Esophagus squamous epithelium (tissue), 4 donors: ENCODE data around the gene UCP1.

ENCODE experiments used
- POLR2A ChIP-seq, 4 donors: fragments of 450-650 bp; IDR thresholded peaks; one replicate each; pipeline ENCODE4 v1.6.1; 2017; ENCODE audit warnings: antibody characterized with exemption in 4 of 4, mild to moderate bottlenecking in 4 of 4, moderate library complexity in 3 of 4
- TF ChIP-seq, protein P1 (sequence below), 6 experiments: fragments of 450-650 bp in 4 of 6; fragments of 200-600 bp in 2 of 6; sonication (generic) in 2 of 6; IDR thresholded peaks; one replicate each; pipeline ENCODE4 v1.5.1; 2016 to 2019; ENCODE audit warnings: antibody characterized with exemption in 6 of 6, mild to moderate bottlenecking in 4 of 6, moderate library complexity in 4 of 6

DNA sequence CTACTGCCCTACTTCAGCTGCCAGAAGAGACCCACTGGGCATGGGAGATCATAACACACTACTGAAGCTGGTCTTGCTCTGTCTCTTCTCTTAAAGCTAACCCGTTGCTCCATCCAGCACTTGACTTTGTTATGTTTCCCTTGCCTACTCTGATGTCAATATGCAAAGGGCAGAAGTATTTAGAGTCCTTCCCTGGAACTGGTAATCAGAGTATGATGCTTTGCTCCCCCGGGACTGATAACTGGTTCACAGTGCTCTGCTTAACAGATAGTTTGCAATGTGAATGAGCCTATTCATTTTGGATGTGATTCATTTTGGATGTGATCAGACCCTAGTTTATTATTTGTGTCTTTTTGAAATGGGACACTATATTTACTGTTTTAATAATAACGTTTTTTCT is 12.3 kb upstream of the UCP1 start:
- no peak for TF ChIP-seq POLR2A (IDR thresholded peaks at IDR 0.05)
- TF ChIP-seq, protein P1, sequence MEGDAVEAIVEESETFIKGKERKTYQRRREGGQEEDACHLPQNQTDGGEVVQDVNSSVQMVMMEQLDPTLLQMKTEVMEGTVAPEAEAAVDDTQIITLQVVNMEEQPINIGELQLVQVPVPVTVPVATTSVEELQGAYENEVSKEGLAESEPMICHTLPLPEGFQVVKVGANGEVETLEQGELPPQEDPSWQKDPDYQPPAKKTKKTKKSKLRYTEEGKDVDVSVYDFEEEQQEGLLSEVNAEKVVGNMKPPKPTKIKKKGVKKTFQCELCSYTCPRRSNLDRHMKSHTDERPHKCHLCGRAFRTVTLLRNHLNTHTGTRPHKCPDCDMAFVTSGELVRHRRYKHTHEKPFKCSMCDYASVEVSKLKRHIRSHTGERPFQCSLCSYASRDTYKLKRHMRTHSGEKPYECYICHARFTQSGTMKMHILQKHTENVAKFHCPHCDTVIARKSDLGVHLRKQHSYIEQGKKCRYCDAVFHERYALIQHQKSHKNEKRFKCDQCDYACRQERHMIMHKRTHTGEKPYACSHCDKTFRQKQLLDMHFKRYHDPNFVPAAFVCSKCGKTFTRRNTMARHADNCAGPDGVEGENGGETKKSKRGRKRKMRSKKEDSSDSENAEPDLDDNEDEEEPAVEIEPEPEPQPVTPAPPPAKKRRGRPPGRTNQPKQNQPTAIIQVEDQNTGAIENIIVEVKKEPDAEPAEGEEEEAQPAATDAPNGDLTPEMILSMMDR (IDR thresholded peaks at IDR 0.05): no peak
